IPS-20b (cell line): ENCODE measurements around the gene OPRD1.
"Not testable (repeated sequence)": the region's sequence is repeated elsewhere in the genome, so short reads cannot be mapped to it uniquely, and the experiment has no call there.

Source experiments
- H3K27ac ChIP-seq: one replicate; pipeline ENCODE4 v1.5.1; 2013; ENCODE audit warnings: low read length
- H3K27me3 ChIP-seq: 2 replicates; pipeline ENCODE4 v1.6.1; 2013; ENCODE audit warnings: mild to moderate bottlenecking, low read length, inconsistent platforms; ENCODE audit not compliant: insufficient read depth
- H3K36me3 ChIP-seq: 2 replicates; pipeline ENCODE4 v1.6.1; 2013; ENCODE audit warnings: low read depth, mild to moderate bottlenecking, inconsistent platforms, low read length, moderate library complexity; ENCODE audit not compliant: insufficient read depth
- H3K4me1 ChIP-seq: 2 replicates; pipeline ENCODE4 v1.6.1; 2013; ENCODE audit warnings: mild to moderate bottlenecking, control low read depth, inconsistent platforms, low read length, moderate library complexity; ENCODE audit not compliant: insufficient read depth
- H3K4me3 ChIP-seq: 2 replicates; pipeline ENCODE4 v1.5.1; 2013; ENCODE audit warnings: mild to moderate bottlenecking, low read length, inconsistent platforms
- H3K9ac ChIP-seq: 2 replicates; pipeline ENCODE4 v1.6.1; 2013; ENCODE audit warnings: low read depth, mild to moderate bottlenecking, inconsistent platforms, low read length, moderate library complexity
- H3K9me3 ChIP-seq: 2 replicates; pipeline ENCODE4 v1.6.1; 2013; ENCODE audit warnings: mild to moderate bottlenecking, low read depth, low read length, inconsistent platforms; ENCODE audit not compliant: insufficient read depth

OPRD1 gene

DNA sequence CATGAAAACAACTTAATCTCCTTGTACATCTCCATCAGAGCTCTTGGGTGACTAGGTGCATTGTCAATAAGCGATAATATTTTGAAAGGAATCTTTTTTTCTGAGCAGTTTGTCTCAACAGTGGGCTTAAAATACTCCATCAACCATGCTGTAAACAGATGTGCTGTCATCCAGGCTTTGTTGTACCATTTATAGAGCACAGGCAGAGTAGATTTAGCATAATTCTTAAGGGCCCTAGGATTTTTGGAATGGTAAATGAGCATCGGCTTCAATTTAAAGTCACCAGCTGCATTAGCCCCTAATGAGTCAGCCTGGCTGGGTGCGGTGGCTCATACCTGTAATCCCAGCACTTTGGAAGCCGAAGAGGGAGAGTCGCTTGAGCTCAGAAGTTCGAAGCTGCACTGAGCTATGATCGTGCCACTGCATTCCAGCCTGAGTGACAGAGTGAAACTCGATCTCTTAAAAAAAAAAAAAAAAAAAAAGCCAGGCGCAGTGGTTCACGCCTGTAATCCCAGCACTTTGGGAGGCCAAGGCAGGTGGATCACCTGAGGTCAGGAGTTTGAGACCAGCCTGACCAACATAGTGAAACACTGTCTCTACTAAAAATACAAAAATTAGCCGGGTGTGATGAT, 16.4 kb downstream of the OPRD1 start:
- not testable (repeated sequence) for H3K9ac ChIP-seq, H3K9me3 ChIP-seq, H3K4me3 ChIP-seq, H3K27me3 ChIP-seq, H3K36me3 ChIP-seq, H3K4me1 ChIP-seq, H3K27ac ChIP-seq

GRCh38 chr1:28830814-28831213, 18.8 kb downstream of the OPRD1 start:
- H3K36me3 ChIP-seq: no peaks in the 10 kb centered on the region
- H3K4me3 ChIP-seq: no peak overlapping the region

DNA sequence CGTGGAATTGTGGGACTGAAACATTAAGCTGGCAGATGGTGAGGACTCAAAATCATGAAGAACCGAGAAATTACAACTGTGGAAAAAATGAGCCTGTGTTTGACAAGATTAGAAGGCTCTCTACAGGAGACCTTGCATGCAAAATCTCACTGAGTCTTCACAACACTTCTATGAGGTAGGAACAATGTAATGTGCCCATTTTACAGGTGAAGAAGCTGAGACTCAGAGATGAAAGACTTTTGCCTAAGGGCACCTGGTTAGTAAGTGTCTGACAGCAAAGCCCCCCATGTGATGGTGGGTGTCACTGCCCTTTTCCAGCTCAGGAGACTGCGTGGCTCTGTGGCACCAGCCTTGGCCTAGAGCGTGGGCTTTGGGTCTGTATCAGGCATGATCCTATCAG, 21.0 kb downstream of the OPRD1 start:
- Histone ChIP-seq H3K27ac (no peak overlapping the region), H3K27me3 (no peaks in the 10 kb centered on the region), H3K9me3 (no peaks in the 10 kb centered on the region), H3K4me1 (no peaks in the 10 kb centered on the region), H3K4me3 (no peak overlapping the region), H3K36me3 (no peaks in the 10 kb centered on the region), H3K9ac (no peak overlapping the region)

More at GRCh38 chr1:28830814-28831213, 18.8 kb downstream of the OPRD1 start:
- Histone ChIP-seq H3K9me3 (no peaks in the 10 kb centered on the region), H3K27ac (no peak overlapping the region), H3K9ac (no peak overlapping the region), H3K27me3 (no peaks in the 10 kb centered on the region), H3K4me1 (no peaks in the 10 kb centered on the region)

GRCh38 chr1:28833381-28833780, 21.4 kb downstream of the OPRD1 start:
- H3K4me1 ChIP-seq: no peaks in the 10 kb centered on the region
- no peaks in the 10 kb centered on the region for H3K36me3 ChIP-seq
- no peak overlapping the region for H3K9ac ChIP-seq
- H3K9me3 ChIP-seq: no peaks in the 10 kb centered on the region
- H3K4me3 ChIP-seq: no peak overlapping the region
- H3K27ac ChIP-seq: no peak overlapping the region
- no peaks in the 10 kb centered on the region for H3K27me3 ChIP-seq

GRCh38 chr1:28835237-28835650, 23.3 kb downstream of the OPRD1 start:
- no peaks in the 10 kb centered on the region for H3K27me3 ChIP-seq
- no peaks in the 10 kb centered on the region for H3K36me3 ChIP-seq
- H3K9ac ChIP-seq: no peak overlapping the region
- no peaks in the 10 kb centered on the region for H3K9me3 ChIP-seq
- no peak overlapping the region for H3K27ac ChIP-seq
- no peaks in the 10 kb centered on the region for H3K4me1 ChIP-seq
- no peak overlapping the region for H3K4me3 ChIP-seq

DNA sequence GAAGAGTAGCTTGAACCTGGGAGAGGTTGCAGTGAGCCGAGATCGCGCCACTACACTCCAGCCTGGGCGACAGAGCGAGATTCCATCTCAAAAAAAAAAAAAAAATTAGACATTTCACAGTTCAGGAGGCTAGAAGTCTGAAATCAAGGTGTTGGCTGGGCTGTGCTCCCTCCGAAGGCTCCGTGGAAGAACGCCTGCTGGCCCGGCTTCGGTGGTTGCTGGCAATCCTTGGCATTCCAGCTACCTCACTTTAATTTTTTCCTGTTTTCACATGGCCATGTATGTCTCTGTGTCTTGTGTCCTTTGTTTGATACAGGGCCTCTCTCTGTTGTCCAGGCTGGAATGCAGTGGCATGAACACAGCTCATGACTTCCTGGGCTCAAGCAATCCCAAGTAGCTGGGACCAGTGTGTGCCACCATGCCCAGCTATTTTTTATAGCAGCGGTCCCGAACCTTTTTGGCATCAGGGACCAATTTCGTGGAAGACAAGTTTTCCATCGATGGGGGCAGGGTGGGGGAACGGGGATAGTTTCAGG, 24.5 kb downstream of the OPRD1 start:
- Histone ChIP-seq H3K4me1 (no peaks in the 10 kb centered on the region), H3K36me3 (no peaks in the 10 kb centered on the region), H3K9me3 (no peaks in the 10 kb centered on the region), H3K27me3 (no peaks in the 10 kb centered on the region), H3K9ac (no peak overlapping the region), H3K27ac (no peak overlapping the region), H3K4me3 (no peak overlapping the region)

DNA sequence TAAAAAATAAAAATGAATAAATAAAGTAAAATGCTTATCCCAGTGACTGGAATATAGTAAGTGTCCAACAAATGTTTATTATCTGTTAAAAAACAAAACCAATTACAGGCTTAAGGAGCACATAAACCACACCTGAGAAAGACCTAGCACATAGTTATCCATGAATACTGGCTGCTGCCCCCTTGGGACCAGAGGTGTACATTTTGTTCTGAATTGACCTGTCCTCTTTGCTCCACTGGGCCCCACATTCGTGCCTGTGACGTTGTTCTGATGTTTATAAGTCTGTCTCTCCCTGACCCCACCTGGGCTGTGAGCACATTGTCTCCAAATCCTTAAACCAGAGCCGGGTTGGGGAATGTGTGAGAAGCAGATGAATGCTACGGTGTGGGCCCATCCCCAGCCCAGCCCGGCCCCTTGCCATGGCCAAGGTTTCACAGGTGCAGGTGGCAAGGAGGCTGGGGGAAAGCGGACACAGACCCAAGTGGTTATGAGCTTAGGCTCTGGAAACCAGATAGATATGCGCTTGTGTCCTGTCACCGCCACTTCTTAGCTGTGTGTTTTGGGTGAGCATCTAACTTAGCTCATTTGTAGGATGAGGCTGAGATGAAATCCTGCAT, 29.1 kb downstream of the OPRD1 start:
- H3K4me1 ChIP-seq: no peaks in the 10 kb centered on the region
- no peaks in the 10 kb centered on the region for H3K9me3 ChIP-seq
- no peaks in the 10 kb centered on the region for H3K36me3 ChIP-seq
- H3K27ac ChIP-seq: no peak overlapping the region
- no peak overlapping the region for H3K4me3 ChIP-seq
- H3K9ac ChIP-seq: no peak overlapping the region
- H3K27me3 ChIP-seq: no peaks in the 10 kb centered on the region

GRCh38 chr1:28845786-28846543, 34.0 kb downstream of the OPRD1 start:
- Histone ChIP-seq H3K36me3 (no peaks in the 10 kb centered on the region), H3K9me3 (no peaks in the 10 kb centered on the region), H3K27me3 (no peaks in the 10 kb centered on the region), H3K4me1 (no peaks in the 10 kb centered on the region), H3K27ac (no peak overlapping the region), H3K4me3 (no peak overlapping the region), H3K9ac (no peak overlapping the region; the same call in 1 of the 2 replicates)

DNA sequence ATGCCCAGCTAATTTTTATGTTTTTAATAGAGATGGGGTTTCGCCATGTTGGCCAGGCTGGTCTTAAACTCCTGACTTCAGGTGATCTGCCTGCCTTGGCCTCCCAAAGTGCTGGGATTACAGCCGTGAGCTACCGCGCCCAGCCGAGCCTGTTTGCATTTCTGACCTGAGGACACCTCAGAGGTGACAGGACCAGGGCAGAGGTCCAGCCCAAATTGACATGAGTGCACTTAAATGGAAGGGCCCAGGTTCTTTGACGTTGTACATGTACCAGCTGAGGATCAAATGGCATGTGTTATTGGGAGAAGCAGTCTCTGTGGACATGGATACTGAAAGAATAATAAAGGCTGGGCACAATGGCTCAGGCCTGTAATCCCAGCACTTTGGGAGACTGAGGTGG, 35.2 kb downstream of the OPRD1 start:
- H3K9me3 ChIP-seq, H3K4me3 ChIP-seq: not testable (repeated sequence)

GRCh38 chr1:28848416-28848815, 36.4 kb downstream of the OPRD1 start:
- H3K9me3 ChIP-seq: no peaks in the 10 kb centered on the region
- H3K9ac ChIP-seq: no peak overlapping the region
- H3K36me3 ChIP-seq: no peaks in the 10 kb centered on the region
- H3K4me1 ChIP-seq: no peaks in the 10 kb centered on the region
- H3K27me3 ChIP-seq: no peaks in the 10 kb centered on the region
- H3K4me3 ChIP-seq: no peak overlapping the region
- no peak overlapping the region for H3K27ac ChIP-seq

More for the DNA sequence above, 35.2 kb downstream of the OPRD1 start:
- H3K27ac ChIP-seq, H3K36me3 ChIP-seq, H3K27me3 ChIP-seq, H3K4me1 ChIP-seq, H3K9ac ChIP-seq: not testable (repeated sequence)

DNA sequence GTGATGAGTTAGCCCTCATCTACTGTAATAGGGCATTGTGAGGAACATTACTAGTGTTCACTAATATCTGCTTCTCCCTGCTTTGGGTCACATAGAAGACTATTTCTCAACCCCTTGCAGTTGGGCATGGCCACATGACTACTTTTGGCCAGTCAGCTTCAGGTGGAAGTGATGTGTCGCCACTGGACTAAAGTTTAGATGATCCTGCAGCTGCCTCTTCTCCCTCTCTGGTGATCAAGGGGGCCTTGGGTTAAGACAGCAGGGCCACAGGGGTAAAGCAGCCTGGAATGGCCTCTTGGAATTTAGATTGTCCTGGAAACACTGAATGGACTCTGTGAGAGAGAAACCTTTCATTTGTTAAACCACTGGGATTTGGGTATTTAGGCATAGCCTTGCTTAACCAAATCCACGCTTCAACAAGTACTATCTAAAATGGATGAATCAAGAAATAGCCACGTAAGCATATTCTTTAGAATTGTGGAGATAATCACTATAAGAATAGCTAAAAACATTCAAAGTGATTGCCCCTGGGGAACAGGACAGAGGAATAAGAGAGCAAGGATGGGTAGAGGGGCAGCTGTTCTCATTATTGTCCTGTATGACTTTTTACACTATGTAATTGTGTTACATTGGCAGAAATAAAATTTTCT, 41.2 kb downstream of the OPRD1 start:
- Histone ChIP-seq H3K9ac (no peak overlapping the region), H3K36me3 (no peaks in the 10 kb centered on the region), H3K27me3 (no peaks in the 10 kb centered on the region), H3K9me3 (no peaks in the 10 kb centered on the region), H3K27ac (no peak overlapping the region), H3K4me1 (no peaks in the 10 kb centered on the region), H3K4me3 (no peak overlapping the region)
